HCT116 (cell line): ENCODE measurements around the gene ACP3. TPM values are rescaled to one million over a fixed set of nuclear protein-coding genes. Genes with fewer than 3 reads are reported as not detected.

ENCODE experiments used
- ATAC-seq: fragments of 200-7000 bp; cut with Tn5 transposase; 2 replicates; pipeline ENCODE4 v1.9.1; 2020; ENCODE audit warnings: mild to moderate bottlenecking, moderate library complexity
- BruUV-seq: library from RNA; stranded (reverse); fragments of 400-500 nt; replicated peaks from 2 replicates; lab custom pipeline; 2021; lab: Mats Ljungman, UMichigan
- CTCF ChIA-PET: fragments of 300-600 bp; sonication (Branson Sonifier 250); formaldehyde crosslinking; loops from one replicate; lab custom pipeline; 2021; ENCODE audit warnings: antibody characterized with exemption; lab: Charles Lee
- POLR2A ChIA-PET: fragments of 300-600, 350-600 bp; sonication (Branson Sonifier 250); formaldehyde crosslinking; loops from one replicate; lab custom pipeline; 2021; ENCODE audit warnings: antibody characterized with exemption; lab: Charles Lee
- RAD21 ChIA-PET, 2 experiments: fragments of 300-600 bp; sonication (Branson Sonifier 250); formaldehyde crosslinking; loops; one replicate each; lab custom pipeline; 2023; ENCODE audit warnings: low total read pairs in 2 of 2; ENCODE audit not compliant: uncharacterized antibody in 2 of 2, unreplicated experiment in 2 of 2, low non-redundant PET in 1 of 2; lab: Charles Lee
- DNase-seq: peaks from one replicate; pipeline ENCODE4 v3.0.0-alpha.2; 2010; ENCODE audit warnings: low read depth, low spot score
- H2AFZ ChIP-seq: fragments of 200-600 bp; shearing (Covaris generic), sonication (generic); 2 replicates; pipeline ENCODE4 v1.6.1; 2017; ENCODE audit warnings: low read depth, mixed run types, mixed read lengths, antibody characterized with exemption, low read length; ENCODE audit not compliant: poor library complexity, severe bottlenecking
- H3K27ac ChIP-seq: 2 replicates; pipeline ENCODE4 v1.5.1; 2012; ENCODE audit warnings: low read depth, low read length
- H3K27me3 ChIP-seq: fragments of 200-600 bp; sonication (generic); 2 replicates; pipeline ENCODE4 v1.6.1; 2016; ENCODE audit warnings: mixed run types, low read length, mixed read lengths; ENCODE audit not compliant: insufficient read depth
- H3K36me3 ChIP-seq, 2 experiments: fragments of 200-500 bp in 1 of 2; fragments of 200-600 bp in 1 of 2; sonication (Bioruptor generic) in 1 of 2; sonication (generic) in 1 of 2; 2 replicates each; pipeline versions ENCODE4 v1.5.1 to v1.6.1; 2014 to 2016; ENCODE audit warnings: low read length in 2 of 2, inconsistent platforms in 1 of 2, mixed read lengths in 1 of 2, mixed run types in 1 of 2; ENCODE audit not compliant: insufficient read depth in 2 of 2, control insufficient read depth in 1 of 2
- H3K4me1 ChIP-seq, 2 experiments: fragments of 200-600 bp in 1 of 2; sonication (generic) in 1 of 2; 2 replicates each; pipeline versions ENCODE4 v1.5.1 to v1.6.1; 2012 to 2017; ENCODE audit warnings: low read length in 2 of 2, inconsistent platforms in 1 of 2, mild to moderate bottlenecking in 1 of 2, mixed read lengths in 1 of 2, mixed run types in 1 of 2, moderate library complexity in 1 of 2; ENCODE audit not compliant: insufficient read depth in 2 of 2, control insufficient read depth in 1 of 2
- H3K4me2 ChIP-seq: fragments of 200-600 bp; sonication (generic); 2 replicates; pipeline ENCODE4 v1.6.1; 2017; ENCODE audit warnings: mixed run types, low read length, mixed read lengths
- H3K4me3 ChIP-seq, 2 experiments: fragments of 200-600 bp in 1 of 2; sonication (generic) in 1 of 2; replicated peaks in 1 of 2; 2 replicates each; pipeline ENCODE4 v1.5.1; 2011 to 2016; ENCODE audit warnings: low read length in 2 of 2, control low read depth in 1 of 2, low read depth in 1 of 2, mild to moderate bottlenecking in 1 of 2, mixed read lengths in 1 of 2, mixed run types in 1 of 2
- H3K79me2 ChIP-seq: fragments of 200-600 bp; sonication (generic); 2 replicates; pipeline ENCODE4 v1.6.1; 2017; ENCODE audit warnings: mild to moderate bottlenecking, mixed run types, low read length, moderate library complexity, mixed read lengths; ENCODE audit not compliant: insufficient read depth
- H3K9ac ChIP-seq: fragments of 200-600 bp; sonication (generic); 2 replicates; pipeline ENCODE4 v1.6.1; 2016; ENCODE audit warnings: low read length, mixed read lengths
- H3K9me2 ChIP-seq: fragments of 200-600 bp; sonication (generic), shearing (Covaris generic); 2 replicates; pipeline ENCODE4 v1.6.1; 2017; ENCODE audit warnings: mixed run types, mild to moderate bottlenecking, moderate library complexity; ENCODE audit not compliant: insufficient read depth
- H3K9me3 ChIP-seq, 2 experiments: fragments of 200-500 bp in 1 of 2; fragments of 200-600 bp in 1 of 2; sonication (Bioruptor generic) in 1 of 2; sonication (generic) in 1 of 2; 2 replicates each; pipeline ENCODE4 v1.6.1; 2014 to 2017; ENCODE audit warnings: low read length in 2 of 2, mixed read lengths in 2 of 2, inconsistent platforms in 1 of 2, low read depth in 1 of 2, mild to moderate bottlenecking in 1 of 2, mixed run types in 1 of 2, moderate library complexity in 1 of 2; ENCODE audit not compliant: control insufficient read depth in 1 of 2, insufficient read depth in 1 of 2
- H4K20me1 ChIP-seq: fragments of 200-600 bp; sonication (generic), shearing (Covaris generic); 2 replicates; pipeline ENCODE4 v1.6.1; 2017; ENCODE audit warnings: mixed run types, mild to moderate bottlenecking, moderate library complexity; ENCODE audit not compliant: insufficient read depth
- CEBPB ChIP-seq: IDR thresholded peaks from 2 replicates; pipeline ENCODE4 v1.6.1; 2012; ENCODE audit warnings: low read depth
- EGR1 ChIP-seq: IDR thresholded peaks from 2 replicates; pipeline ENCODE4 v1.6.1; 2012; ENCODE audit warnings: low read depth
- ELF1 ChIP-seq: IDR thresholded peaks from 2 replicates; pipeline ENCODE4 v1.6.1; 2012; ENCODE audit warnings: low read depth, borderline replicate concordance
- EZH2 ChIP-seq: fragments of 200-600 bp; sonication (generic); IDR thresholded peaks from 2 replicates; pipeline ENCODE4 v1.6.1; 2017; ENCODE audit warnings: antibody characterized with exemption, mixed run types
- EZH2phosphoT487 ChIP-seq: fragments of 200-600 bp; IDR thresholded peaks from 2 replicates; pipeline ENCODE4 v1.6.1; 2018; ENCODE audit warnings: antibody characterized with exemption, borderline replicate concordance
- FOSL1 ChIP-seq: IDR thresholded peaks from 2 replicates; pipeline ENCODE4 v1.6.1; 2012; ENCODE audit warnings: low read depth
- JUND ChIP-seq: IDR thresholded peaks from 2 replicates; pipeline ENCODE4 v1.6.1; 2012
- POLR2A ChIP-seq: IDR thresholded peaks from 2 replicates; pipeline ENCODE4 v1.7.0; 2011; ENCODE audit warnings: borderline replicate concordance; ENCODE audit not compliant: insufficient read depth, insufficient read length; ENCODE audit errors: extremely low read depth
- POLR2AphosphoS5 ChIP-seq: IDR thresholded peaks from 2 replicates; pipeline ENCODE4 v1.6.1; 2011; ENCODE audit warnings: mild to moderate bottlenecking, low read depth, low read length, moderate library complexity
- RAD21 ChIP-seq: IDR thresholded peaks from 2 replicates; pipeline ENCODE4 v1.6.1; 2012; ENCODE audit warnings: low read depth, mild to moderate bottlenecking
- SIN3A ChIP-seq: IDR thresholded peaks from 2 replicates; pipeline ENCODE4 v1.6.1; 2012; ENCODE audit warnings: low read depth
- SP1 ChIP-seq: IDR thresholded peaks from 2 replicates; pipeline ENCODE4 v1.6.1; 2012; ENCODE audit warnings: low read depth
- TCF7L2 ChIP-seq: IDR thresholded peaks from 2 replicates; pipeline ENCODE4 v1.7.0; 2011; ENCODE audit warnings: borderline replicate concordance, inconsistent platforms; ENCODE audit not compliant: insufficient read depth, insufficient read length; ENCODE audit errors: extremely low read depth
- ZBTB33 ChIP-seq: IDR thresholded peaks from 2 replicates; pipeline ENCODE4 v1.6.1; 2011; ENCODE audit warnings: mild to moderate bottlenecking, low read length, moderate library complexity; ENCODE audit not compliant: insufficient replicate concordance; ENCODE audit errors: extremely low read depth
- ZFX ChIP-seq: fragments of 450-650 bp; IDR thresholded peaks from 2 replicates; pipeline ENCODE4 v1.6.1; 2017
- ZNF274 ChIP-seq: fragments of 200-500 bp; sonication (Bioruptor generic); IDR thresholded peaks from 2 replicates; pipeline ENCODE4 v1.6.1; 2014; ENCODE audit warnings: mild to moderate bottlenecking, low read depth, low read length, inconsistent platforms
- intact Hi-C: fragments of 100-400 bp; cut with micrococcal nuclease; formaldehyde crosslinking; loops from 2 replicates; pipeline ENCODE4 v1.10.0; 2022
- total RNA-seq: library from RNA; stranded (reverse); gene quantifications from one replicate; pipeline ENCODE4 v1.2.1, GENCODE V29; 2021; ENCODE audit not compliant: unreplicated experiment

The ACP3 gene
- total RNA-seq, 1 experiment from 2014 or later = 0.79 TPM

GRCh38 chr3:132380920-132381319, 63.7 kb downstream of the ACP3 start (continued):
- TF ChIP-seq RAD21 (no peak), POLR2AphosphoS5 (no peak), EGR1 (no peak), ZBTB33 (no peak)

GRCh38 chr3:132381348-132381944, 64.2 kb downstream of the ACP3 start:
- ChIA-PET RAD21 (interaction anchor here in 1 of 2 experiments (0.8 kb wide), 1 partner anchor 30 kb away, joined by 3 read pairs; no protein-coding TSS in a partner anchor), POLR2A (interaction anchor here (0.6 kb wide), 1 partner anchor 64 kb away, joined by 3 read pairs; the partner anchor contains the start of gene ACP3)

More at GRCh38 chr3:132381348-132381944, 64.2 kb downstream of the ACP3 start:
- no TSS peak for BruUV-seq
- H4K20me1 ChIP-seq = no peaks in the 10 kb centered on the region
- ATAC-seq = no peak
- no peaks in the 10 kb centered on the region for H3K36me3 ChIP-seq
- H3K9me2 ChIP-seq = no peaks in the 10 kb centered on the region
- intact Hi-C loops = no loop called here
- peaks cover under 1% of the 10 kb centered on the region; the same call in 1 of the 2 replicates for H3K27me3 ChIP-seq
- H3K9ac ChIP-seq = no peak overlapping the region
- CTCF ChIA-PET = no interaction called here
- no peaks in the 10 kb centered on the region for H3K4me1 ChIP-seq
- no peak overlapping the region for H3K27ac ChIP-seq
- no peaks in the 10 kb centered on the region for H3K79me2 ChIP-seq
- no peak for DNase-seq
- no peak overlapping the region for H3K4me3 ChIP-seq
- H2AFZ ChIP-seq = no peak overlapping the region
- H3K9me3 ChIP-seq = no peaks in the 10 kb centered on the region
- no peak overlapping the region for H3K4me2 ChIP-seq
- TF ChIP-seq ZNF274 (no peak), ELF1 (no peak), ZFX (no peak), RAD21 (no peak), SP1 (no peak), JUND (no peak), FOSL1 (no peak), SIN3A (no peak), TCF7L2 (no peak), ZBTB33 (no peak), CEBPB (no peak), POLR2A (no peak), EZH2 (no peak), POLR2AphosphoS5 (no peak), EZH2phosphoT487 (no peak)
